ENCODE results near the gene DNAH17.
A peak's percentile ranks its signal among the peaks of the same experiment; 100 is the strongest.

Gene DNAH17

GRCh38 chr17:78377858-78378224 lies 199.4 kb downstream of the DNAH17 start:
- H3K27ac ChIP-seq (ENCODE audit: low read length): no peak overlapping the region
- WGBS (ENCODE audit: insufficient coverage, insufficient read length): no CpG with 5 or more reads among the region's 14 CpGs
- no peak overlapping the region for H3K4me3 ChIP-seq (ENCODE audit: low read length)
- H3K4me1 ChIP-seq (ENCODE audit: control insufficient read depth, insufficient read depth, low read length): peaks cover 8% of the 10 kb centered on the region; the same call in 1 of the 2 replicates
- H3K36me3 ChIP-seq (ENCODE audit: control insufficient read depth, insufficient read depth, low read length): no peaks in the 10 kb centered on the region
- DNase-seq (ENCODE audit: low read depth, low spot score): no peak
- no peaks in the 10 kb centered on the region for H3K27me3 ChIP-seq (ENCODE audit: control insufficient read depth, insufficient read depth, low read length)
- no peaks in the 10 kb centered on the region for H3K9me3 ChIP-seq (ENCODE audit: control insufficient read depth, insufficient read depth, low read length)

- H3K27ac ChIP-seq (ENCODE audit: low read length): no peak overlapping the region
- WGBS (ENCODE audit: insufficient coverage, insufficient read length): no CpG with 5 or more reads among the region's 5 CpGs
- H3K4me1 ChIP-seq (ENCODE audit: control insufficient read depth, insufficient read depth, low read length): peaks cover 5% of the 10 kb centered on the region; the same call in 1 of the 2 replicates
- no peaks in the 10 kb centered on the region for H3K9me3 ChIP-seq (ENCODE audit: control insufficient read depth, insufficient read depth, low read length)
- H3K36me3 ChIP-seq (ENCODE audit: control insufficient read depth, insufficient read depth, low read length): no peaks in the 10 kb centered on the region
- no peak for DNase-seq (ENCODE audit: low read depth, low spot score)
- H3K27me3 ChIP-seq (ENCODE audit: control insufficient read depth, insufficient read depth, low read length): no peaks in the 10 kb centered on the region
- H3K4me3 ChIP-seq (ENCODE audit: low read length): no peak overlapping the region
Measured at GRCh38 chr17:78376161-78376560, 201.0 kb downstream of the DNAH17 start.

- H3K9me3 ChIP-seq (ENCODE audit: control insufficient read depth, insufficient read depth, low read length): no peaks in the 10 kb centered on the region
- DNase-seq (ENCODE audit: low read depth, low spot score): no peak
- H3K4me3 ChIP-seq (ENCODE audit: low read length): no peak overlapping the region
- H3K27ac ChIP-seq (ENCODE audit: low read length): no peak overlapping the region
- H3K27me3 ChIP-seq (ENCODE audit: control insufficient read depth, insufficient read depth, low read length): no peaks in the 10 kb centered on the region
- no CpG with 5 or more reads among the region's 9 CpGs for WGBS (ENCODE audit: insufficient coverage, insufficient read length)
- no peaks in the 10 kb centered on the region for H3K36me3 ChIP-seq (ENCODE audit: control insufficient read depth, insufficient read depth, low read length)
- H3K4me1 ChIP-seq (ENCODE audit: control insufficient read depth, insufficient read depth, low read length): peaks cover 4% of the 10 kb centered on the region; the same call in 1 of the 2 replicates
Measured at GRCh38 chr17:78375401-78376151, 201.6 kb downstream of the DNAH17 start.

- no peak overlapping the region for H3K4me3 ChIP-seq (ENCODE audit: low read length)
- WGBS (ENCODE audit: insufficient coverage, insufficient read length): no CpG with 5 or more reads among the region's 14 CpGs
- H3K4me1 ChIP-seq (ENCODE audit: control insufficient read depth, insufficient read depth, low read length): peaks cover 6% of the 10 kb centered on the region; the same call in 1 of the 2 replicates
- H3K27me3 ChIP-seq (ENCODE audit: control insufficient read depth, insufficient read depth, low read length): no peaks in the 10 kb centered on the region
- no peak for DNase-seq (ENCODE audit: low read depth, low spot score)
- no peaks in the 10 kb centered on the region for H3K36me3 ChIP-seq (ENCODE audit: control insufficient read depth, insufficient read depth, low read length)
- H3K27ac ChIP-seq (ENCODE audit: low read length): peak overlapping the region; percentile 65
- no peaks in the 10 kb centered on the region for H3K9me3 ChIP-seq (ENCODE audit: control insufficient read depth, insufficient read depth, low read length)
Measured at GRCh38 chr17:78374631-78375274, 202.4 kb downstream of the DNAH17 start.

GRCh38 chr17:78374189-78374588 lies 203.0 kb downstream of the DNAH17 start:
- no peaks in the 10 kb centered on the region for H3K36me3 ChIP-seq (ENCODE audit: control insufficient read depth, insufficient read depth, low read length)
- H3K4me3 ChIP-seq (ENCODE audit: low read length): no peak overlapping the region
- H3K27ac ChIP-seq (ENCODE audit: low read length): no peak overlapping the region
- DNase-seq (ENCODE audit: low read depth, low spot score): no peak
- peaks cover 8% of the 10 kb centered on the region; the same call in 1 of the 2 replicates for H3K4me1 ChIP-seq (ENCODE audit: control insufficient read depth, insufficient read depth, low read length)
- no peaks in the 10 kb centered on the region for H3K27me3 ChIP-seq (ENCODE audit: control insufficient read depth, insufficient read depth, low read length)
- no CpG with 5 or more reads among the region's 6 CpGs for WGBS (ENCODE audit: insufficient coverage, insufficient read length)
- no peaks in the 10 kb centered on the region for H3K9me3 ChIP-seq (ENCODE audit: control insufficient read depth, insufficient read depth, low read length)

Measured in iPS DF 6.9 (cell line).